Endothelial cell of umbilical vein (primary cell): ENCODE data around the gene PARK7.

Experiments
- CTCF ChIP-seq, 2 donors: IDR thresholded peaks; 1 replicate in 1 of 2; 2 replicates in 1 of 2; pipeline ENCODE4 v1.5.1; 2011; ENCODE audit warnings: low read length in 2 of 2, mild to moderate bottlenecking in 2 of 2, moderate library complexity in 2 of 2, control low read depth in 1 of 2, inconsistent platforms in 1 of 2, low read depth in 1 of 2; ENCODE audit not compliant: insufficient read depth in 1 of 2; ENCODE audit errors: extremely low read depth in 1 of 2
- MYC ChIP-seq: IDR thresholded peaks from one replicate; pipeline ENCODE4 v1.6.1; 2011; ENCODE audit warnings: mild to moderate bottlenecking, low read depth, low read length
- POLR2AphosphoS5 ChIP-seq: IDR thresholded peaks from 2 replicates; pipeline ENCODE4 v1.6.1; 2012; ENCODE audit warnings: low read depth, mild to moderate bottlenecking, control low read depth, low read length, moderate library complexity; ENCODE audit not compliant: insufficient read depth

DNA sequence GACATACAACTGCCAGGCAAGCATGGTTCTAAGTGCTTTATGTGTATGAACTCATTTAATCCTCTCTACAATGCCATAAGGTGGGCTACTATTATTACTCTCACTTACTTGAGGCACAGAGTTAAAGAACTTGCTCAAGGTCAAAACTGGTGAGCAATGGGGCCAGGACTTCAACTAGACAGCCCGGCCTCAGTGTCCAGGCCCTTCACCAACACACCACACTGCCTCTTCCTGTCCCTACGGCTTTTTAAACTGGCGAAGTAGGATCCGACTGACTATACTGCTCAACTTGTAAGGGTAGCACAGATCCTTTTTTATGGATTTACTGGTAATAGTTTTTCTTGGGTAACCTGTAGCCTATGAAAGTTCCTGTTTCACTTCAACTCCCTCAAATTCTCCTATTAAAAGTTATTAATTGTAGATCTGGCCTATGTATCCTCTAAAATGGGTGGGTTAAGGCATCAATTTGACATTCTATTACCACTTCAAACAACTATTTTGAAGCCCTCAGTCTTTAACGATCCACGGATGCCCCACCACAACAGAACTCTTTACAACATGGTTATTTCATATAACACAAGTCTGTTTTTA, 60.3 kb downstream of the PARK7 start:
- TF ChIP-seq POLR2AphosphoS5 (no peak), MYC (no peak), CTCF (IDR thresholded peaks at IDR 0.05; ENCODE audit: extremely low read depth in 1 of 2, insufficient read depth in 1 of 2, low read depth in 1 of 2, low read length in 2 of 2) (no peak)
